Neural cell (in vitro differentiated cells): ENCODE measurements around the gene MAJIN. TPM values are rescaled to one million over a fixed set of nuclear protein-coding genes. Genes with fewer than 3 reads are reported as not detected.

Source experiments
- H2AFZ ChIP-seq: fragments of 200-600, 300-800 bp; sonication (generic), shearing (Covaris generic); 2 replicates; pipeline ENCODE4 v1.6.0; 2014; ENCODE audit warnings: low read depth, mild to moderate bottlenecking, antibody characterized with exemption, low read length, moderate library complexity
- H3F3A ChIP-seq: fragments of 200-600 bp; shearing (Covaris generic); 2 replicates; pipeline ENCODE4 v1.6.1; 2016; ENCODE audit warnings: mild to moderate bottlenecking, moderate library complexity, mixed read lengths, antibody characterized with exemption, low read length; ENCODE audit not compliant: insufficient read depth, poor library complexity, severe bottlenecking
- H3K27ac ChIP-seq: fragments of 200-600, 300-800 bp; sonication (generic), shearing (Covaris generic); 2 replicates; pipeline ENCODE4 v1.5.1; 2014; ENCODE audit warnings: mild to moderate bottlenecking, low read length, moderate library complexity
- H3K27me3 ChIP-seq: fragments of 300-800, 200-600 bp; sonication (generic), shearing (Covaris generic); 2 replicates; pipeline ENCODE4 v1.6.0; 2014; ENCODE audit warnings: mild to moderate bottlenecking, low read depth, low read length, moderate library complexity; ENCODE audit not compliant: insufficient read depth
- H3K36me3 ChIP-seq: fragments of 300-800, 200-600 bp; sonication (generic), shearing (Covaris generic); 2 replicates; pipeline ENCODE4 v1.5.1; 2014; ENCODE audit warnings: mild to moderate bottlenecking, antibody characterized with exemption, low read length, moderate library complexity; ENCODE audit not compliant: insufficient read depth
- H3K4me2 ChIP-seq: fragments of 300-800, 200-600 bp; sonication (generic), shearing (Covaris generic); 2 replicates; pipeline ENCODE4 v1.6.0; 2014; ENCODE audit warnings: mild to moderate bottlenecking, low read length
- H3K4me3 ChIP-seq: fragments of 300-800, 200-600 bp; sonication (generic), shearing (Covaris generic); 2 replicates; pipeline ENCODE4 v1.5.1; 2014; ENCODE audit warnings: mild to moderate bottlenecking, low read length, moderate library complexity
- H3K79me2 ChIP-seq: fragments of 200-600 bp; shearing (Covaris generic); replicated peaks from 2 replicates; pipeline ENCODE4 v1.6.0; 2014; ENCODE audit warnings: mild to moderate bottlenecking, low read length, moderate library complexity; ENCODE audit not compliant: insufficient read depth
- H3K9ac ChIP-seq: fragments of 300-800, 200-600 bp; sonication (generic), shearing (Covaris generic); 2 replicates; pipeline ENCODE4 v1.6.1; 2016; ENCODE audit warnings: mild to moderate bottlenecking, low read length, mixed read lengths
- H3K9me2 ChIP-seq: fragments of 200-600 bp; shearing (Covaris generic); 2 replicates; pipeline ENCODE4 v1.6.1; 2016; ENCODE audit warnings: mild to moderate bottlenecking, low read length, mixed read lengths; ENCODE audit not compliant: insufficient read depth
- H3K9me3 ChIP-seq: fragments of 200-600, 300-800 bp; sonication (generic), shearing (Covaris generic); 2 replicates; pipeline ENCODE4 v1.6.1; 2016; ENCODE audit warnings: mild to moderate bottlenecking, mixed run types, low read length, moderate library complexity, mixed read lengths
- H4K20me1 ChIP-seq: fragments of 200-600 bp; shearing (Covaris generic); 2 replicates; pipeline ENCODE4 v1.6.1; 2016; ENCODE audit warnings: mild to moderate bottlenecking, mixed run types; ENCODE audit not compliant: insufficient read depth
- EP300 ChIP-seq: fragments of 450-650 bp; conservative IDR thresholded peaks from 2 replicates; pipeline ENCODE4 v1.6.1; 2014; ENCODE audit warnings: antibody characterized with exemption, mild to moderate bottlenecking, moderate library complexity; ENCODE audit not compliant: poor library complexity, severe bottlenecking
- EZH2 ChIP-seq: fragments of 200-600, 300-800 bp; shearing (Covaris generic), sonication (generic); IDR thresholded peaks from 2 replicates; pipeline ENCODE4 v1.6.1; 2014; ENCODE audit warnings: antibody characterized with exemption, low read length, borderline replicate concordance, mild to moderate bottlenecking; ENCODE audit not compliant: insufficient read depth, poor library complexity, severe bottlenecking
- MXI1 ChIP-seq: fragments of 450-650 bp; conservative IDR thresholded peaks from 2 replicates; pipeline ENCODE4 v1.6.1; 2014; ENCODE audit warnings: antibody characterized with exemption, mild to moderate bottlenecking; ENCODE audit not compliant: poor library complexity, severe bottlenecking
- POLR2AphosphoS5 ChIP-seq: IDR thresholded peaks from 2 replicates; pipeline ENCODE4 v1.6.1; 2012
- RAD21 ChIP-seq: fragments of 450-650 bp; conservative IDR thresholded peaks from 2 replicates; pipeline ENCODE4 v1.6.1; 2014; ENCODE audit warnings: antibody characterized with exemption, mild to moderate bottlenecking, moderate library complexity
- SMC3 ChIP-seq: fragments of 450-650 bp; conservative IDR thresholded peaks from 2 replicates; pipeline ENCODE4 v1.6.1; 2014; ENCODE audit warnings: antibody characterized with exemption, mild to moderate bottlenecking, moderate library complexity; ENCODE audit not compliant: poor library complexity
- TAF1 ChIP-seq: IDR thresholded peaks from 2 replicates; pipeline ENCODE4 v1.6.1; 2012; ENCODE audit warnings: low read depth
- polyA plus RNA-seq: library from polyadenylated mRNA; depleted of rRNA; stranded (reverse); fragments of >200 nt; gene quantifications from 2 replicates; pipeline ENCODE4 v1.2.3, GENCODE V29; 2014
- TF ChIP-seq, protein P1 (sequence below): fragments of 450-650 bp; IDR thresholded peaks from 2 replicates; pipeline ENCODE4 v1.5.1; 2014; ENCODE audit warnings: antibody characterized with exemption, mild to moderate bottlenecking, moderate library complexity; ENCODE audit not compliant: poor library complexity, severe bottlenecking
- TF ChIP-seq, protein P2 (sequence below): IDR thresholded peaks from 2 replicates; pipeline ENCODE4 v1.6.1; 2012; ENCODE audit warnings: borderline replicate concordance

The MAJIN gene
- polyA plus RNA-seq, 1 donor from 2014 or later: not detected

DNA sequence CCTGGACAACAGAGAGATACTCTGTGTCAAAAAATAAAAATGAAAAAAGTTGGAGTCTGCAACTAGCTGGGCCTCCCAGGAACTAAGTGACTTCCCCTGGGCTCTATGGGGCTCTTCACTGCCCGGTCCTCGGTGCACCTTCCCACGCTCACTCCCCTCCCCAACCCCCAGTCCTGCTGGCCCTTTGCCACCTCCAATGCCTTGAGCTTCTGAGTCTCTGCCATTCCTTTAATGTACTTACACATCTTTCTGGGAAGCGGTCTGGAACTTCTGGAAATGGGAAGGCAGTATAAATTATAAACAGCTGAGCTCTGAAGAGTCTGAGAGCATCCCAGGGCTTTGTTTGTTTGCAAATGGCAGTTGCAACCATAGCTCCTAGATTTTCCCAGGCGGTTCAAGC lies 30.8 kb upstream of the MAJIN start (continued):
- TF ChIP-seq, protein P1, sequence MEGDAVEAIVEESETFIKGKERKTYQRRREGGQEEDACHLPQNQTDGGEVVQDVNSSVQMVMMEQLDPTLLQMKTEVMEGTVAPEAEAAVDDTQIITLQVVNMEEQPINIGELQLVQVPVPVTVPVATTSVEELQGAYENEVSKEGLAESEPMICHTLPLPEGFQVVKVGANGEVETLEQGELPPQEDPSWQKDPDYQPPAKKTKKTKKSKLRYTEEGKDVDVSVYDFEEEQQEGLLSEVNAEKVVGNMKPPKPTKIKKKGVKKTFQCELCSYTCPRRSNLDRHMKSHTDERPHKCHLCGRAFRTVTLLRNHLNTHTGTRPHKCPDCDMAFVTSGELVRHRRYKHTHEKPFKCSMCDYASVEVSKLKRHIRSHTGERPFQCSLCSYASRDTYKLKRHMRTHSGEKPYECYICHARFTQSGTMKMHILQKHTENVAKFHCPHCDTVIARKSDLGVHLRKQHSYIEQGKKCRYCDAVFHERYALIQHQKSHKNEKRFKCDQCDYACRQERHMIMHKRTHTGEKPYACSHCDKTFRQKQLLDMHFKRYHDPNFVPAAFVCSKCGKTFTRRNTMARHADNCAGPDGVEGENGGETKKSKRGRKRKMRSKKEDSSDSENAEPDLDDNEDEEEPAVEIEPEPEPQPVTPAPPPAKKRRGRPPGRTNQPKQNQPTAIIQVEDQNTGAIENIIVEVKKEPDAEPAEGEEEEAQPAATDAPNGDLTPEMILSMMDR: no peak
- TF ChIP-seq EP300: no peak

DNA sequence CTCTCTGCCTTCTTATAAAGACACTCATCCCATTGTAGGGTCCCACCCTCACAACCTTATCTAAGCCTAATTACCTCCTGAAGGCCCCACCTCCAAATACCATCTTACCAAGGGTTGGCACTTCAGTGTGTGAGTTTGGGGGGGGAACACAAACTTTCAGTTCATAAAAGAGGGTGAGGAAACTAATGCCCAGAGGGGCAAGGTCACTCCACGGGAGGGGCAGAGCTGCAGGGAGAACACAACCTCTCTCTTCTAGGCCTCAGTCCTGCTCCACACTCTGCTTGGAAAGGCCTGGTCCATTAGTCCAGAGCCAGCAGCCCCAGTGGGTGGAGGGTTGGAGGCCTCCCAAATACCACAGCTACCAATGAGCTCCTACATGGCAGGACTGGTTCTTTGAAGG lies 27.6 kb upstream of the MAJIN start:
- no peaks in the 10 kb centered on the region for H3K36me3 ChIP-seq

More for the DNA sequence above, 27.6 kb upstream of the MAJIN start:
- no peaks in the 10 kb centered on the region for H3K79me2 ChIP-seq
- H4K20me1 ChIP-seq: no peaks in the 10 kb centered on the region
- H3K27ac ChIP-seq: no peak overlapping the region
- H3F3A ChIP-seq: no peaks in the 10 kb centered on the region
- no peaks in the 10 kb centered on the region for H3K9me2 ChIP-seq
- H3K9me3 ChIP-seq: no peaks in the 10 kb centered on the region
- no peak overlapping the region for H2AFZ ChIP-seq
- no peak overlapping the region for H3K4me3 ChIP-seq
- no peaks in the 10 kb centered on the region for H3K27me3 ChIP-seq
- TF ChIP-seq, protein P1: no peak
- TF ChIP-seq SMC3 (no peak), TAF1 (no peak), EZH2 (no peak), RAD21 (no peak), POLR2AphosphoS5 (no peak), EP300 (no peak), MXI1 (no peak)
- TF ChIP-seq, protein P2, sequence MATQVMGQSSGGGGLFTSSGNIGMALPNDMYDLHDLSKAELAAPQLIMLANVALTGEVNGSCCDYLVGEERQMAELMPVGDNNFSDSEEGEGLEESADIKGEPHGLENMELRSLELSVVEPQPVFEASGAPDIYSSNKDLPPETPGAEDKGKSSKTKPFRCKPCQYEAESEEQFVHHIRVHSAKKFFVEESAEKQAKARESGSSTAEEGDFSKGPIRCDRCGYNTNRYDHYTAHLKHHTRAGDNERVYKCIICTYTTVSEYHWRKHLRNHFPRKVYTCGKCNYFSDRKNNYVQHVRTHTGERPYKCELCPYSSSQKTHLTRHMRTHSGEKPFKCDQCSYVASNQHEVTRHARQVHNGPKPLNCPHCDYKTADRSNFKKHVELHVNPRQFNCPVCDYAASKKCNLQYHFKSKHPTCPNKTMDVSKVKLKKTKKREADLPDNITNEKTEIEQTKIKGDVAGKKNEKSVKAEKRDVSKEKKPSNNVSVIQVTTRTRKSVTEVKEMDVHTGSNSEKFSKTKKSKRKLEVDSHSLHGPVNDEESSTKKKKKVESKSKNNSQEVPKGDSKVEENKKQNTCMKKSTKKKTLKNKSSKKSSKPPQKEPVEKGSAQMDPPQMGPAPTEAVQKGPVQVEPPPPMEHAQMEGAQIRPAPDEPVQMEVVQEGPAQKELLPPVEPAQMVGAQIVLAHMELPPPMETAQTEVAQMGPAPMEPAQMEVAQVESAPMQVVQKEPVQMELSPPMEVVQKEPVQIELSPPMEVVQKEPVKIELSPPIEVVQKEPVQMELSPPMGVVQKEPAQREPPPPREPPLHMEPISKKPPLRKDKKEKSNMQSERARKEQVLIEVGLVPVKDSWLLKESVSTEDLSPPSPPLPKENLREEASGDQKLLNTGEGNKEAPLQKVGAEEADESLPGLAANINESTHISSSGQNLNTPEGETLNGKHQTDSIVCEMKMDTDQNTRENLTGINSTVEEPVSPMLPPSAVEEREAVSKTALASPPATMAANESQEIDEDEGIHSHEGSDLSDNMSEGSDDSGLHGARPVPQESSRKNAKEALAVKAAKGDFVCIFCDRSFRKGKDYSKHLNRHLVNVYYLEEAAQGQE: no peak
- H3K9ac ChIP-seq: no peak overlapping the region
- H3K4me2 ChIP-seq: no peak overlapping the region
